GM18520 (cell line): ENCODE measurements around the gene POLE4.
A peak's percentile ranks its signal among the peaks of the same experiment; 100 is the strongest.

Source experiments
- ATAC-seq: cut with Tn5 transposase; IDR thresholded peaks from one replicate; pipeline ENCODE4 v1.9.1; 2021; ENCODE audit not compliant: unreplicated experiment

POLE4 gene

DNA sequence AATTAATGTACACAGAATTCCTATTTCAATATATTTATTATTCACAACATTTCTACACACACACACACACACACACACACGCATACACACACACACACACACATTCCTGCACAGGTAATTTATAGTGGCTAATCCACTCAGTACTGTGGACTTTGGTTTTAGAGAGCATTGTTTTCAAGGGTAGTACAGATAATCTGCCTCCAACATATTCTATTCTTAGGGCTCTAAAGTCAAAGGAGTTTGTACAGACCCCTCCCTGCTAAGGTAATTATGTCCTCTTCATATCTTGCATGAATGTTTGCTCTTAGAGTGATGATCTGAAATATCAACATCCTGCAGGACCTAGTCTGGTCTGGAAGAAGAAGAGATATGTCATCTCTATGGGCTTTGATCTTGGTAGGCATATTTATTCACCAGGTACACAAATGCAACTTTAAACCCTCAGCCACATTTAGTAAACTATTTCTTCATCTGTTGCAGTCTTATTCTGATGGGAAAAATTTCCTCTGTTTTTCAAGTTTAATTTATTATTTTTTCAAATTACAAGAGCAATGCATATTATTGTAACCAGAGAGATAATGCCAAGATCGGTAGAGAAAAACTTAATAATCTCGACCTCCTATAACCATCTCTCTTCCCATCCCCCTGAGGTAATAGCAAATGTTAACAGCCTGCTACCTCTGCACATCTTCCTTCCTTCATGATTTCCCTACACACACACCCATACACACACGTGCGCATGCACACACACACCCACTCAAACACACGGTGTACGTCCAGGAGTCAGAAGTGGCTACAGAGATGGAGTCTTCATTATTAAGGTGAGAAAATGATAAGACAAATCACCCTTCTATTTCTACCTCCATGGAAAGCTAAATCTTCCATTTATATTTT is 18.3 kb upstream of the POLE4 start:
- no peak for ATAC-seq

DNA sequence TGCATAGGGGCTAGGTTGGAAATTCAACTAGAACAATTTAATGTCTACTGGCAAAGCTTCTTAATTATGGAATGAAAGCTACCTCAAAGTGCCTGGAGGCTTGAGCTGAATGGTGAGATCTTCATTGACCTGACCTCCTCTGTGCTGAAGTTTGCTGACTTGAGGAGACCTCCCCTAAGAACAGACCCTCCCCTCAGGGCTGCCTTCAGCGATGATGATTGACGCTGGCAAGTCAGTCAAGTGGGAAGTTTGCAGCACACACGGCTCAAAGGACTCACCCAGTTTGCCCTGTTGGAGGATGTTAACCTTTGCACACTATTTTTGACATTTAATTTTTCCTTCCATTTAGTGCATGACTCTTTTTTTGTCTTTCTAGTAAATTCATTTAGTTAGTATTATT is 17.2 kb upstream of the POLE4 start:
- no peak for ATAC-seq

DNA sequence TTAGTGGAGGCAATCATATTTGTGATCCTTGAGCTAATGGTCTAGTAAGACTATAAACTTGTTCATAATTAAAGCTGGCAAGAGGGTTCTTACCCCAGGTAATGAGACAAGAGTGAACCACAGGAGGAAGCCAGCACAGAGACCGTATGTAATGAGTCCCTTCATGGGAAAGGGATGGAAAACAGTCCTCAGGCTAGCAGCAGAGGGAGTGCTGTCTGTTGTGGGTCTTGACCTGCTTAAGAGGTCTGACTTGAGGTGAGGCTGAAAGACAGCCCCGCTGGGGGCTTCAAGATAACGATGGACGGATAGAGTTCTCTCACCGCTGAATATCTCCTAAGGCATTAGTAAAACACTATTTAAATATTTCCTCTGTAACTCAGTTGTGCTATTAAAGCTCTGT is 16.2 kb upstream of the POLE4 start:
- ATAC-seq = no peak

DNA sequence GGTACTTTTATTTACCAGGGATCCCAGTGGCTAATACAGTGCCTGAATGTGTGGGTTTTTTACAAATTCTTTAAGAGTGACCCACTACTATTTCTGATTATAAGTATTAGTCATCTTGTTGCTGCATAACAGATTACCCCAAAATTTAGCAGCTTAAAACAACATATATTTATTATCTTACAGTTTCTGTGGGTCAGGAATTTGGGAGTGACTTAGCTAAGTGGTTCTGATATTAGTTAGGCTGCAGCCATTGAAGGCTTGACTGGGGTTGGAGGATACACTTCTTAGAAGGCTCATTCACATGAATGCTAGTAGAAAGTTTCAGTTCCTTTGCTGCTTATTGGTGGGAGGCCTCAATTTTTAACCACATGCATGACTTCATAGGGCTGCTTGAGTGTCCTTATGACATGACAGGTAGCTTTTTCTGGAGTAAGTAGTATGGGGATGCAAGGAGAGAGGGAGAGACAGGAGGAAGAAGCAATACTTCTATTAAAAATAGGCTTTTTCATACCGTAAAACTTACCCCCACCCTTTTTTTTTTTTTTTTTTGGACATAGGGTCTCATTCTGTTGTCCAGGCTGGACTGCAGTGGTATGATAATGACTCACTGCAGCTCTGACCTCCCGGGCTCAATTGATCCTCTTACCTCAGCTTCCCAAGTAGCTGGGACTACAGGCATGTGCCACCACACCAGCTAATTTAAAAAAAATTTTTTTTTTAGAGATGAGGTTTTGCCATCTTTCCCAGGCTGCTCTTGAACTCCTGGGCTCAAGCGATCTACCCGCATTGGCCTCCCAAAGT is 13.3 kb upstream of the POLE4 start:
- peak; percentile 100 for ATAC-seq

DNA sequence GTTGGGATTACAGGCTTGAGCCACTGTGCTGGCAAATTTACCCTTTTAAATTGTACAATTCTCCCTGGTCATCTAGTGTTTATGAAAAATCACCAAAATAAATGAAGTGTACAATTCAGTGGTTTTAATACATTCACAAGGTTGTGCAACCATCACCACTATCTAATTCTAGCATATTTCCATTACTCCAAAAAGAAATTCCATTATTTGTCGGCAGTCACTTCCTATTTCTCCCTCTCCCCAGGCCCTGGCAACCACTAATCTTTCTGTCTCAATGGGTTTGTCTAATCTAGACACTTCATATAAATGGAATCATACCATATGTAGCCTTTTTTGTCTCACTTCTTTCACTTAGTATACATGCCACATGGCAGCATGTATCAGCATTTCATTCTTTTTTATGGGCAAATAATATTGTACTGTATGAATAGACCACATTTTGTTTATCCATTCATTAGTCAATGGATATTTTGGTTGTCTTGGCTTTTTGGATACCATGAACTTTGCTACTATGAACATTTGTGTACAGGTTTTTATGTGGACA is 12.6 kb upstream of the POLE4 start:
- ATAC-seq = no peak

DNA sequence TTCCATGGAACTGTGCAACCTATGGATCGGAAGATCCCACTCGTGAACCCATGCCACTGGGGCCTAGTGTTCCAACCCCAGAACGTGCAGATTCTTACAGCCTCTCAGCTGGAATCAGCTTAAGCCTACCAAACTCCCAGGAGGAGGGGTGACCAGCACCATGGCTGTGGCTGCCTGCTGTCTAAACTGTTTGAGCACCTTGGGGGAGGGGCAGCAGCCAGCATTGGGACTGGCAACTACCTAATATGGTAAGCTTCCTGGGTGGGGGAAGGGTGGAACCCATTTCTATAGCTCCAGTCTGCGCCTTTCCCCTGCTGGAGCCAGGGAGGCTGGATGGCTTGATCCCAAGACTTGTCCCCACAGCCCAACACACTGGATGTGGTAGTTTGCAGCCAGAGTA is 10.7 kb upstream of the POLE4 start:
- ATAC-seq = no peak

DNA sequence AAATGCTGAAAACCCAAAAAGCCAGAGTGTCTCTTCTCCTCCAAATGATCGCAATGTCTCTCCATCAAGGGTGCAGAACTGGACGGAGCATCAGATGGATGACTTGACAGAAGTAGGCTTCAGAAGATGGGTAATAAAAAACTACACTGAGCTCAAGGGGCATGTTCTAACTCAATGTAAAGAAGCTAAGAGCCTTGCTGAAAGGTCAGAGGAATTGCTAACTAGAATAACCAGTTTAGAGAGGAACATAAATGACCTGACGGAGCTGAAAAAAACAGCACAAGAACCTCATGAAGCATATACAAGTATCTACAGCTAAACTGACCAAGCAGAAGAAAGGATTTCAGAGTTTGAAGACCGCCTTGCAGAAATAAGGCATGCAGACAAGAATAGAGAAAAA is 9.7 kb upstream of the POLE4 start:
- ATAC-seq = no peak

DNA sequence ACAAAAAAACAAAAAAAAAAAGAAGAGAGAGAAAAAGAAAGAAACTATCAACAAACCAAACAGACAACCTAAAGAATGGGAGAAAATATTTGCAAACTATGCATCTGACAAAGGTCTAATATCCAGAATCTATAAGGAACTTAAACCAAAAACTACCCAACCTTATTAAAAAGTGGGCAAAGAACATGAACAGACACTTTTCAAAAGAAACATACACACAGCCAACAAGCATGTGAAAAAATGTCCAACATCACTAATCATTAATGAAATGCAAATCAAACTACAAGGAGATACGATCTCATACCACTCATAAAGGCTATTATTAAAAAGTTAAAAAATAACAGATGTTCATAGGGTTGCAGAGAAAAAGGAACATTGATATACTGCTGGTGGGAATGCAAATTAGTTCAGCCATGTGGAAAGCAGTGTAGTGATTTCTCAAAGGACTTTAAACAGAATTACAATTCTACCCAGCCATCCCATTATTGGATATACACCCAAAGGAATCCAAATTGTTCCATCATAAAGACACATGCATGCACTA is 7.2 kb upstream of the POLE4 start:
- no peak for ATAC-seq

DNA sequence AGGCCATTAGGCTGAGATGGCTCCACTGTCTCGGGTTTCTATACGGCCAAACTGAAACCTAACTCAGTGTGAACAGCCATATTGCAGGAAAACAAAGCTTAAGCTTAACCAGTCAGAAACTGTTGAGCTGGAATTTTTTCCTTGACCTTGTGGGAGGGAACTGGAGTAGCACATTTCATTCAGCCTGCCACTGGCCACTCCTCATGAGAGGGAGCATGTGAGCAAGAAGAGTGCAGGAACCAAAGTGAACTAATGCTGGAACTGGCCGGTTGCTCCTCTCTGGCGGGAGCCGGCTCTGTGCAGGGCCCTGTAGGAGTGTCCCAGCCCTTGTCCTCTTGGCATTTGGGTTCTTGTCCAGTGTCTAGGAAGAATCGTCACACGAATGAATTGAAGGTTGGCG is 5.9 kb upstream of the POLE4 start:
- no peak for ATAC-seq

DNA sequence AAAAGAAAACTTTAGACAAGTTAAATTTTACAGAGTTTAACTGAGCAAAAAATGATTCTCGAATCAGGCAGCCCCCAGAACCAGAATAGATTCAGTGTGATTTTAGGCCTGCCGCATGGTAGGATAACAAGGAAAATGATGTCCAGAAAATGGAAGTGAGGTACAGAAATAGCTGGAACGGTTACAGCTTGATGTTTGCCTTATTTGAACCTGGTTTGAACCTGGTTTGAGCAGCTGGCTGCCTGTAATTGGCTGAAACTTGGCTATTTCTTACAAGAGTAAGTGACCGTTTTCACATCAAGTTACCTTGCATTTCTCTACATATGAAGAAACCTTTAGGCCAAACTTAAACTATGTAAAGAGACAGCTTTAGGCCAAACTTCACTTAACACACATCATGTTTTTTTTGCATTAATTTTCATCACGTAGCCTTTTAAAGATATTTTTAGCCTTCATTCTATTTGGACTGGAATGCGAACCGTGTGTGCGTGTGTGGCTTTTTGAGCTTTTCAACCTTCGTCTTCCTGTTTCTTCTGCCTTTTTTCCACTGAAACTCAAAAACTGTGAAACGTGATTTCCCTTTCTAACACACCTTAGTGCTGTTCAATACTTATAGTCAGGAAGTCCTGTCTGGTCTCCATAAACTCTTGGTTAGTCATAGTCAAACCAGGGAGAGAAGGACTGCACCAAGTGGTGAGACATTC is 4.5 kb upstream of the POLE4 start:
- no peak for ATAC-seq

DNA sequence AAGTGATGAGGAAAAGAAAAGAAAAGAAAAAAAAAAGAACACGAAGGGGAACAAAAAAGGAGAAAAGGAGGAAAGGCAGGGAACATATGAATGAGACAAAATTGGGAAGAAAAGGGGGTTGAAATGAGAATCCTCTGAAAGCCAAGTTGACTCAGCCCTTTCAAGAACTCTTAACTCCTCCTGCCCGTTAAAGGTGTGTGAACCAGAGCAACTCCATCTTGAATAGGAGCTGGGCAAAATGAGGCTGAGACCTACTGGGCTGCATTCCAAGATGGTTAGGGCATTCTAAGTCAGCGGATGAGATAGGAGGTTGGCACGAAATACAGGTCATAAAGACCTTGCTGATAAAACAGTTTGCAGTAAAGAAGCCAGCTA is 4.0 kb upstream of the POLE4 start:
- ATAC-seq = no peak

DNA sequence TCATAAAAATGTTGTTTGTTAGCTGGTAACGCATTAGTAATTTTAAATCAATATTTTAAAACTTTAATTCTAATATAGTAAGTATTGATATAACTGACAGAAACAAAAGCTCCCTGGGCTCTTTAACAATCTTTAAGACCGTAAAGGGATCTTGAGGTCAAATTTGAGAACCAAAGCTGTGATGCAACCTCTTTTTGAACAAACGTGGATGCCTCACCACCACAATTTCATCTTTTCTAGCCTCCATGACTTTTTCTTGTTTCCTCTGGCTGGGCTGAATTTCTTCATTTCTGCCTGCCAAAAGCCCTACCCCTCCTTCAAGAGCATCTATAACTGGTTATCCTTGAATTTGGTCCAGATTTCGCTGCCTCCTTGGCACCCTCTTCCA is 563 bp upstream of the POLE4 start:
- no peak for ATAC-seq

DNA sequence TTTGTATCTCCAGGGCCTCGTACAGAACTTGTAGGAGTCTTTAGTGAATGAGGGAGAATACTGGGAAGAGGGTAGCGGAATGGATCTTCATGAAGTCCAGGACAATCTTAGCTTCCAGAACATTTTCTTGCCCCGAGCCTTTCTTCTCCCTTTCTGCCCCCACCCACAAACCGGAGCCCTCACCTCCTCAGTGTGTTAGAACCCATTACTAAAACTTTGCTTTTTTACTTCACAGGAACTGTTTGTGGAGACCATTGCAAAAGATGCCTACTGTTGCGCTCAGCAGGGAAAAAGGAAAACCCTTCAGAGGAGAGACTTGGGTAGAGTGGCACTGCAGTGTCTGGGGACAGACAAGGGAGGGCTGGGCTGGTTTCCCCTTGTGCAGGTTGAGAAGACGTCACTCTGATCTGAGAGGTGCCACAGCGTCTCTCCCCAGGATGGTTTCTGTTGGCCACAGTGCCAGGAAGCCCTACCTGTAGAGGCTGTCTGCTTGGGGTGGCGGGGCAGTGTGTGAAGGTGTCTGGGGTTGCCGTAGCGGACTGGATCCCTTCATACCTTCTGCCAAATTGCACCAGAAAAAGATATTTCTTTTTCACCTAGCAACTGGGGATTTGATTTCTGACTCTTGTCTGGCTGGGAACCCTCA is 786 bp downstream of the POLE4 start:
- ATAC-seq = no peak

DNA sequence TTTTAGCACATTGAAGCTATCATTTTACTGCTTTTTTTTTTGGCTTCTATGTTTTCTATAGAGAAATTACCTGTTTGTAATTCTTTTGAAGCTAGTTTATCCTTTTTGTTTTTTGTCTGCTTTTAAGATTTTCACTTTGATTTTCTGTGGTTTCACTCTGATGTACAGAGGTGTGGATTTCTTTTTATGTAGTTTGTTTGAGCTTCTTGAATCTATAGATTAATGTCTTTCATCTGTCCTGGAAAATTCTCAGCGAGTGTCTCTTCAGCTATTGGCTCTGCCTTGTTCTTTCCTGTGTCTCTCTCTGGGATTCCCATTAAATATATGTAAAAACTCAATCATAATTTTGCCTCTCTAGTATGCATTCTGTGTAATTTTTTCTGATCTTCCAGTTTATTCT is 8.4 kb downstream of the POLE4 start:
- ATAC-seq = no peak

DNA sequence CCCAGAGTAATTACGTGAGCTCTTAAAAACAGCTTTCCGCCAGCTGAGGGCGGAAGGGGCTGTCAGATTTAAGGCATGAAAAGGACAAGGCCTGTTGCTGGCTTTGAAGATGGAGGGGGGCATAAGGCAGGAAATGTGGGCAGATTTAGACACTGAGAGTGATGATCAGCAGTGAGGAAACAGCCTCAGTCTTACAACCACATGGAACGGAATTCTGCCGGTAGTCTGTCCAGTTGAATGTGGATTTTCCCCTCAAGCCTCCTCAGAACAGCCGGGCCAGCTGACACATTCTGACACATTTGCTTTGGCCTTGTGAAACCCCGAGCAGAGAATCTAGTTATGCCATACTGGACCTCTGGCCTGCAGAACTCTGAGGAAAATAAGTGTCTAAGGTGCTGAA is 16.6 kb downstream of the POLE4 start:
- no peak for ATAC-seq

DNA sequence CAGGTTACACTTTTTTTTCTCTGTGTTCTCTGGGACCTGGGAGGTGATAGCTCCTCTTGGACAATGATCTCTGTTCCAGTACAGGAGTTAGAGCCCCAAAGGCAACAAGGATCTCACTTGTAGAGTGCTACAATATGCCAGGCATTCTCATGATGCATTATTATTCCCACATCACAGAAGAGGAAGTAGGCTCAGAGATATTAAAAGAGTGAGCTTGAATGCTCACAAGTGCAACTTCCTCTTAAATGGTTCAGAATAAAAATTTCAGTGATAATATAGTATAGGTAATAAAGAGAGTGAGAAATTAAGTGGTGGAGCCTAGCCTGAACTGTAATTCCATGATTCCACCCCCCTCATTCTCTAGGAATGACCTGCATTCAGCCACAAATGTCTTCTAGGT is 21.4 kb downstream of the POLE4 start:
- no peak for ATAC-seq

DNA sequence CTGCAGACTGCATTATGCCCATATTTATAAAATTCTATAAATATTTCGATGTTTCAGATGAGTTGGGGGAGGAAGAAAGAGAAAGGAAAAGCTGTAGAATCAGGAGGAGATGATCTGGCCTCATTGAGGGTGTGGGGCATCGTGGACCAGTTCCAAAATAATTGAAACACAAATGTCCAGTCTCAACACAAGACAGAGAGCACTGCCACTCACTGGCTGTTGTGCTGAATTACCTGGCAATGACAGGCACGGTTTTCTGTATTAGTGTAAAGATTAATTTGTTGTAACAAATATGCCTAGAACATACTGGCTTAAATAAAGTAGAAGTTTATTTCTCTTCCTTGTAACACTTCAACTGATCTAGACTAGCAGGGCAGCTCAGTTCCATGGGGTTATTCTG is 24.1 kb downstream of the POLE4 start:
- no peak for ATAC-seq

DNA sequence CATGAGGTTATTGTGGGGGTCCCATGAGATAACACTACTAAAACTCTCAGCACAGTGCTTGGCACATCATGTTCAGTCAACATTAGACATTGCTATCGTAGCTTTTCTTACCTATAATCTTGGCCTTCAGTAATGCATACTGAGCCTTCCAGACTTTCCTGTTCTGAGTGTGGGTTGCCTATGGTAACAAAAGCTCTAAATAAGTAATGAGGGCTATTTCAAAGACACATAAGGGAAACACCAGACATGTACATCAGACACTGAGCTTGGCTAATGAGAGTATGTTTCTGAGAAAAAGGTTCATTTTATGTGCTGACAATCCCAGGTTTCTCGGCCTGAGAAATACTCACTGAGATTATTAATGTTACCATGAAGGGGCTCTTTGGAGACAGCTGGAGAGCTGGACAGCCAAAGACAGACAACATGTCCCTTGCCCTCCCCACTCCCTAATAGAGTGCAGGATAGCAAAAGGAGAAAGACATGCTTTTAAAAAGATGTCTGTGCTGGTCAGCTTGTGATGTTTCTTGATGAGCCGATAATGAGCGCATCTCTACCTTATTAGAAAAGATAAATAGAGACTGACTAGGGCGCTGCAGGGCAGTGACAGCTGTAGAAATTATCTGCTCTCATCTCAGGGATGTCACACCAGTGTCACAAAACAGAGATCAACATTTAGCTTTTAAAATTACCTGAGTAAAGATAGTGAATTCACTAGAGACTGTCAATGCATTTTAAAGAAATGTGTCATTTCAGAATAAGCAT is 25.4 kb downstream of the POLE4 start:
- no peak for ATAC-seq

DNA sequence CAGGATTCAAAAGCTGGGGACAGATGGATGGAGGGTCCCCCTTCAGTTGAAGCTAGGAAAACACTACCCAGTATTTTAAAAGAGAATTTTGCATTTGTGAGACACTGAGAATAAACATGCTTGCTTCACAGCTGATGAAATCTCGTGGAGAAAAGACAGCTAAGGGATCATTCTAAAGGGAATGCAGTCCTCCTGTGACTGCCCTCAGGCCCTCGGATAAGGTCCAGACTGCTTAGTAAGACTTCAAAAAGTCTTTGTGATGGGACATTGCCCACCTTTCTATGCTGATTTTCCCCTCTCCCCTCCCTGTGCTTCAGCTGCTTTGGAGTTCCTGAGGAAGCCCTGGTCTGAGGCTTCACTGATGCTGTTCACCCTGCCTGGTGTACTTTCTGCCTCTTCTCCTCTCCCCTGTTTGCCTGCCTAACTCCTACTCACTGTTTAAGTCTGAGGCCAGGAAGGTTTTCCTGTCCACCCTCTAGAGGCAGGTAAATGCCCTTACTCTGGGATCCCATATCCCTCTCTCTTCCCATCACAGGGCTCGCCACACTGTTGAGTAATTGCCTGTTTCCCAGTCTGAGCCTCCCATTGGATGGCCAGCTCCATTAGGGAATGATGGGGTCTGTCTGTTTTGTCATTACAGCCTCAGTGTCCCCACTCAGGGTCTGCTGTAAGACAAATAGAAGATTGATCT is 26.6 kb downstream of the POLE4 start:
- no peak for ATAC-seq
